GM12878 (cell line): ENCODE results near the gene ADM2. TPM values are rescaled to one million over a fixed set of nuclear protein-coding genes. Genes with fewer than 3 reads are reported as not detected.

ENCODE experiments used
- EZH2 ChIP-seq: IDR thresholded peaks from 2 replicates; pipeline ENCODE4 v1.6.1; 2012; ENCODE audit warnings: low read depth, mild to moderate bottlenecking, control low read depth, inconsistent platforms, low read length, borderline replicate concordance; ENCODE audit not compliant: control insufficient read depth
- FOS ChIP-seq: IDR thresholded peaks from 3 replicates; pipeline ENCODE4 v1.6.1; 2011; ENCODE audit warnings: borderline replicate concordance; ENCODE audit not compliant: insufficient read length; ENCODE audit errors: extremely low read depth
- HCFC1 ChIP-seq: fragments of 150-350 bp; IDR thresholded peaks from 2 replicates; pipeline ENCODE4 v1.6.1; 2014; ENCODE audit warnings: low read length
- HDAC6 ChIP-seq: fragments of 200-600 bp; sonication (generic); IDR thresholded peaks from one replicate; pipeline ENCODE4 v1.8.0; 2017; ENCODE audit warnings: antibody characterized with exemption; ENCODE audit not compliant: unreplicated experiment
- IKZF1 ChIP-seq: fragments of 450-650 bp; conservative IDR thresholded peaks from 2 replicates; pipeline ENCODE4 v1.6.1; 2017; ENCODE audit warnings: antibody characterized with exemption, mild to moderate bottlenecking
- JUND ChIP-seq: IDR thresholded peaks from 2 replicates; pipeline ENCODE4 v1.6.1; 2012; ENCODE audit warnings: low read depth, mild to moderate bottlenecking, low read length, improper control_type of control experiment, moderate library complexity
- KLF5 ChIP-seq: fragments of 450-650 bp; IDR thresholded peaks from 2 replicates; pipeline ENCODE4 v1.6.1; 2014; ENCODE audit warnings: mild to moderate bottlenecking; ENCODE audit not compliant: partially characterized antibody
- NR2F1 ChIP-seq: fragments of 450-650 bp; conservative IDR thresholded peaks from 2 replicates; pipeline ENCODE4 v1.6.1; 2017; ENCODE audit warnings: mild to moderate bottlenecking
- SUPT20H ChIP-seq: IDR thresholded peaks from 2 replicates; pipeline ENCODE4 v1.6.1; 2011; ENCODE audit warnings: low read depth, mild to moderate bottlenecking, low read length, moderate library complexity, borderline replicate concordance; ENCODE audit not compliant: control insufficient read depth
- TCF7 ChIP-seq: IDR thresholded peaks from 2 replicates; pipeline ENCODE4 v1.6.1; 2014; ENCODE audit warnings: antibody characterized with exemption, borderline replicate concordance
- ZNF24 ChIP-seq: fragments of 450-650 bp; IDR thresholded peaks from 2 replicates; pipeline ENCODE4 v1.6.1; 2017; ENCODE audit warnings: antibody characterized with exemption, mild to moderate bottlenecking
- ZNF622 ChIP-seq: fragments of 450-650 bp; IDR thresholded peaks from 2 replicates; pipeline ENCODE4 v1.6.1; 2017; ENCODE audit warnings: mild to moderate bottlenecking, inconsistent platforms
- ZSCAN29 ChIP-seq: fragments of 450-650 bp; IDR thresholded peaks from 2 replicates; pipeline ENCODE4 v1.6.1; 2017; ENCODE audit warnings: mild to moderate bottlenecking, moderate library complexity
- polyA plus RNA-seq, 11 experiments: library from polyadenylated mRNA; depleted of rRNA in 4 of 11; unstranded in 6 of 11; stranded (reverse) in 5 of 11; fragments of >200 nt; fragmentation: Nextera tagmentation in 4 of 11; fragmentation: Illumina TruSeq in 1 of 11; extraction: Ambion mirVana in 4 of 11; extraction: Trizol in 1 of 11; gene quantifications; 1 replicate in 1 of 11; 2 replicates in 10 of 11; pipeline versions ENCODE4 v1.2.1 to v1.2.3, GENCODE V29; 2011 to 2016; ENCODE audit warnings: inconsistent platforms in 2 of 11, missing spikeins in 2 of 11, low read depth in 1 of 11
- total RNA-seq, 4 experiments: library from RNA; depleted of rRNA in 3 of 4; stranded (reverse); fragments of >200 nt in 3 of 4; fragmentation: Illumina TruSeq in 1 of 4; extraction: Trizol in 1 of 4; gene quantifications; 2 replicates each; pipeline versions ENCODE4 v1.2.1 to v1.2.3, GENCODE V29; 2013 to 2021
- TF ChIP-seq, protein P1 (sequence below): IDR thresholded peaks from 2 replicates; pipeline ENCODE4 v1.6.1; 2012; ENCODE audit warnings: low read length, inconsistent platforms
- TF ChIP-seq, protein P2 (sequence below): fragments of 450-650 bp; IDR thresholded peaks from 2 replicates; pipeline ENCODE4 v1.6.1; 2018; ENCODE audit warnings: mild to moderate bottlenecking, low read depth, moderate library complexity; ENCODE audit not compliant: partially characterized antibody
- TF ChIP-seq, protein P3 (sequence below): IDR thresholded peaks from 2 replicates; pipeline ENCODE4 v1.6.1; 2011; ENCODE audit warnings: borderline replicate concordance, low read depth, mild to moderate bottlenecking, moderate library complexity, low read length; ENCODE audit not compliant: insufficient read depth, poor library complexity, severe bottlenecking
- TF ChIP-seq, protein P4 (sequence below): fragments of 450-650 bp; IDR thresholded peaks from 2 replicates; pipeline ENCODE4 v1.6.1; 2016; ENCODE audit warnings: mild to moderate bottlenecking
- TF ChIP-seq, protein P5 (sequence below): IDR thresholded peaks from 2 replicates; pipeline ENCODE4 v1.6.1; 2012; ENCODE audit warnings: low read depth, low read length, improper control_type of control experiment
- TF ChIP-seq, protein P6 (sequence below): fragments of 450-650 bp; IDR thresholded peaks from 2 replicates; pipeline ENCODE4 v1.6.1; 2017; ENCODE audit warnings: mild to moderate bottlenecking

The ADM2 gene
- total and polyA plus RNA-seq, 10 of the 15 experiments (the other 5 are each of a cell fraction or from before 2014, with no cell fraction given): 0.02 to 0.33 (median 0.12) TPM; not detected in 2

DNA sequence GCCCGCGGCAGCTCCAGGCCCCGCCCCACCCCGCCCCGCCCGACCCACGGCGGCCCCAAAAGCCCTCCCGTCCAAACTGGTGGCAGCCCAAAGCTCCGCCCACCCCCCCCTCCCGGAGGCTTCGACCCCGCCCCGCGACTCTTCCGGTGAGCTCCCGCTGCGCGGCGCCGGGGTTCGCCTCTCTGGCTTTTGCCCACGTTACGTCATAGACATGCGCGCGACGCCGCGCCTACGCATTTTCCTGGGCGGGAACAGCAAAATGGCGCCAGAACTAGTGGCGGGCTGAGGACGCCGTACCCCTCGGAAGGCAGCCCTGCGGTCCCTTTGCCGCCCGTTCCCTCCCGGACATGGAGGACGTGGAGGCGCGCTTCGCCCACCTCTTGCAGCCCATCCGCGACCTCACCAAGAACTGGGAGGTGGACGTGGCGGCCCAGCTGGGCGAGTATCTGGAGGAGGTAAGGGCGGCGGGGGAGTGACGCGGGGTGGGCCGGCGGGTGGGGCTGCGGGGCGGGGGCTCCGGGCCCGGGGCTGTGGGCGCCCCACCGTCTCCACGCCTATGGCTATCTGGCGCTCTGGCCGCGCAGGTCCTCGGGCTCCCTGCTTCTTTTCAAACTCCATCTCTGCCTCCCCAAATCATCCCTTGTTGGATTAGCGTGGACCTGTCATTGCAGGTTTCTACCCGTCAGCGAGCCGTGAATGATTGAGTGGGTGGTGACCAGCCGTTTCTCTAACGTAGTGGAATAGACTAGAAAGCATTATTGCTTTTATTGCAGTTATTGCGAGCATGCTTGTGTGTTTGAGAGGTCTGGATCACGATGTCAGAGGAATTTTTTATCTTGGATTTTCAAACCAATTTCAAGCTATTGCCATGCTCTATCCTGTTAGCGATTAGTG, 26.9 kb downstream of the ADM2 start, which contains the start of gene NCAPH2 (continued):
- TF ChIP-seq SUPT20H: no peak
- TF ChIP-seq, protein P1, sequence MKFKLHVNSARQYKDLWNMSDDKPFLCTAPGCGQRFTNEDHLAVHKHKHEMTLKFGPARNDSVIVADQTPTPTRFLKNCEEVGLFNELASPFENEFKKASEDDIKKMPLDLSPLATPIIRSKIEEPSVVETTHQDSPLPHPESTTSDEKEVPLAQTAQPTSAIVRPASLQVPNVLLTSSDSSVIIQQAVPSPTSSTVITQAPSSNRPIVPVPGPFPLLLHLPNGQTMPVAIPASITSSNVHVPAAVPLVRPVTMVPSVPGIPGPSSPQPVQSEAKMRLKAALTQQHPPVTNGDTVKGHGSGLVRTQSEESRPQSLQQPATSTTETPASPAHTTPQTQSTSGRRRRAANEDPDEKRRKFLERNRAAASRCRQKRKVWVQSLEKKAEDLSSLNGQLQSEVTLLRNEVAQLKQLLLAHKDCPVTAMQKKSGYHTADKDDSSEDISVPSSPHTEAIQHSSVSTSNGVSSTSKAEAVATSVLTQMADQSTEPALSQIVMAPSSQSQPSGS: no peak; the same call in 1 of the 2 replicates
- TF ChIP-seq KLF5: no peak
- no peak for TF ChIP-seq ZSCAN29
- TF ChIP-seq JUND: no peak
- TF ChIP-seq, protein P2, sequence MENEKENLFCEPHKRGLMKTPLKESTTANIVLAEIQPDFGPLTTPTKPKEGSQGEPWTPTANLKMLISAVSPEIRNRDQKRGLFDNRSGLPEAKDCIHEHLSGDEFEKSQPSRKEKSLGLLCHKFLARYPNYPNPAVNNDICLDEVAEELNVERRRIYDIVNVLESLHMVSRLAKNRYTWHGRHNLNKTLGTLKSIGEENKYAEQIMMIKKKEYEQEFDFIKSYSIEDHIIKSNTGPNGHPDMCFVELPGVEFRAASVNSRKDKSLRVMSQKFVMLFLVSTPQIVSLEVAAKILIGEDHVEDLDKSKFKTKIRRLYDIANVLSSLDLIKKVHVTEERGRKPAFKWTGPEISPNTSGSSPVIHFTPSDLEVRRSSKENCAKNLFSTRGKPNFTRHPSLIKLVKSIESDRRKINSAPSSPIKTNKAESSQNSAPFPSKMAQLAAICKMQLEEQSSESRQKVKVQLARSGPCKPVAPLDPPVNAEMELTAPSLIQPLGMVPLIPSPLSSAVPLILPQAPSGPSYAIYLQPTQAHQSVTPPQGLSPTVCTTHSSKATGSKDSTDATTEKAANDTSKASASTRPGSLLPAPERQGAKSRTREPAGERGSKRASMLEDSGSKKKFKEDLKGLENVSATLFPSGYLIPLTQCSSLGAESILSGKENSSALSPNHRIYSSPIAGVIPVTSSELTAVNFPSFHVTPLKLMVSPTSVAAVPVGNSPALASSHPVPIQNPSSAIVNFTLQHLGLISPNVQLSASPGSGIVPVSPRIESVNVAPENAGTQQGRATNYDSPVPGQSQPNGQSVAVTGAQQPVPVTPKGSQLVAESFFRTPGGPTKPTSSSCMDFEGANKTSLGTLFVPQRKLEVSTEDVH: peak; percentile 86
- TF ChIP-seq HCFC1: peak; percentile 71
- TF ChIP-seq TCF7: no peak
- TF ChIP-seq, protein P3, sequence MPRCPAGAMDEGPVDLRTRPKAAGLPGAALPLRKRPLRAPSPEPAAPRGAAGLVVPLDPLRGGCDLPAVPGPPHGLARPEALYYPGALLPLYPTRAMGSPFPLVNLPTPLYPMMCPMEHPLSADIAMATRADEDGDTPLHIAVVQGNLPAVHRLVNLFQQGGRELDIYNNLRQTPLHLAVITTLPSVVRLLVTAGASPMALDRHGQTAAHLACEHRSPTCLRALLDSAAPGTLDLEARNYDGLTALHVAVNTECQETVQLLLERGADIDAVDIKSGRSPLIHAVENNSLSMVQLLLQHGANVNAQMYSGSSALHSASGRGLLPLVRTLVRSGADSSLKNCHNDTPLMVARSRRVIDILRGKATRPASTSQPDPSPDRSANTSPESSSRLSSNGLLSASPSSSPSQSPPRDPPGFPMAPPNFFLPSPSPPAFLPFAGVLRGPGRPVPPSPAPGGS: no peak
- TF ChIP-seq, protein P4, sequence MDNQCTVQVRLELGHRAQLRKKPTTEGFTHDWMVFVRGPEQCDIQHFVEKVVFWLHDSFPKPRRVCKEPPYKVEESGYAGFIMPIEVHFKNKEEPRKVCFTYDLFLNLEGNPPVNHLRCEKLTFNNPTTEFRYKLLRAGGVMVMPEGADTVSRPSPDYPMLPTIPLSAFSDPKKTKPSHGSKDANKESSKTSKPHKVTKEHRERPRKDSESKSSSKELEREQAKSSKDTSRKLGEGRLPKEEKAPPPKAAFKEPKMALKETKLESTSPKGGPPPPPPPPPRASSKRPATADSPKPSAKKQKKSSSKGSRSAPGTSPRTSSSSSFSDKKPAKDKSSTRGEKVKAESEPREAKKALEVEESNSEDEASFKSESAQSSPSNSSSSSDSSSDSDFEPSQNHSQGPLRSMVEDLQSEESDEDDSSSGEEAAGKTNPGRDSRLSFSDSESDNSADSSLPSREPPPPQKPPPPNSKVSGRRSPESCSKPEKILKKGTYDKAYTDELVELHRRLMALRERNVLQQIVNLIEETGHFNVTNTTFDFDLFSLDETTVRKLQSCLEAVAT: no peak
- no peak for TF ChIP-seq NR2F1
- TF ChIP-seq, protein P5, sequence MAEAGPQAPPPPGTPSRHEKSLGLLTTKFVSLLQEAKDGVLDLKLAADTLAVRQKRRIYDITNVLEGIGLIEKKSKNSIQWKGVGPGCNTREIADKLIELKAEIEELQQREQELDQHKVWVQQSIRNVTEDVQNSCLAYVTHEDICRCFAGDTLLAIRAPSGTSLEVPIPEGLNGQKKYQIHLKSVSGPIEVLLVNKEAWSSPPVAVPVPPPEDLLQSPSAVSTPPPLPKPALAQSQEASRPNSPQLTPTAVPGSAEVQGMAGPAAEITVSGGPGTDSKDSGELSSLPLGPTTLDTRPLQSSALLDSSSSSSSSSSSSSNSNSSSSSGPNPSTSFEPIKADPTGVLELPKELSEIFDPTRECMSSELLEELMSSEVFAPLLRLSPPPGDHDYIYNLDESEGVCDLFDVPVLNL: peak; percentile 89
- TF ChIP-seq ZNF622: no peak
- peak; percentile 50 for TF ChIP-seq IKZF1
- TF ChIP-seq EZH2: no peak
- TF ChIP-seq FOS: no peak
- TF ChIP-seq, protein P6, sequence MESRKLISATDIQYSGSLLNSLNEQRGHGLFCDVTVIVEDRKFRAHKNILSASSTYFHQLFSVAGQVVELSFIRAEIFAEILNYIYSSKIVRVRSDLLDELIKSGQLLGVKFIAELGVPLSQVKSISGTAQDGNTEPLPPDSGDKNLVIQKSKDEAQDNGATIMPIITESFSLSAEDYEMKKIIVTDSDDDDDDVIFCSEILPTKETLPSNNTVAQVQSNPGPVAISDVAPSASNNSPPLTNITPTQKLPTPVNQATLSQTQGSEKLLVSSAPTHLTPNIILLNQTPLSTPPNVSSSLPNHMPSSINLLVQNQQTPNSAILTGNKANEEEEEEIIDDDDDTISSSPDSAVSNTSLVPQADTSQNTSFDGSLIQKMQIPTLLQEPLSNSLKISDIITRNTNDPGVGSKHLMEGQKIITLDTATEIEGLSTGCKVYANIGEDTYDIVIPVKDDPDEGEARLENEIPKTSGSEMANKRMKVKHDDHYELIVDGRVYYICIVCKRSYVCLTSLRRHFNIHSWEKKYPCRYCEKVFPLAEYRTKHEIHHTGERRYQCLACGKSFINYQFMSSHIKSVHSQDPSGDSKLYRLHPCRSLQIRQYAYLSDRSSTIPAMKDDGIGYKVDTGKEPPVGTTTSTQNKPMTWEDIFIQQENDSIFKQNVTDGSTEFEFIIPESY: no peak
- no peak for TF ChIP-seq HDAC6
- no peak; the same call in 1 of the 2 replicates for TF ChIP-seq ZNF24
